SK-N-SH (cell line): ENCODE data around the gene ADRA1B.

ENCODE experiments used
- CTCF ChIP-seq: fragments of 200-600 bp; sonication (generic); IDR thresholded peaks from 2 replicates; pipeline ENCODE4 v1.6.1; 2017; ENCODE audit warnings: antibody characterized with exemption, mild to moderate bottlenecking, moderate library complexity
- EP300 ChIP-seq, 2 experiments: IDR thresholded peaks; 2 replicates each; pipeline versions ENCODE4 v1.4.0 to v1.6.1; 2012; ENCODE audit warnings: borderline replicate concordance in 1 of 2, low read depth in 1 of 2, low read length in 1 of 2
- JUND ChIP-seq: IDR thresholded peaks from 2 replicates; pipeline ENCODE4 v1.4.0; 2012
- POLR2AphosphoS5 ChIP-seq: IDR thresholded peaks from 2 replicates; pipeline ENCODE4 v1.6.1; 2012; ENCODE audit warnings: low read depth, low read length
- RAD21 ChIP-seq: IDR thresholded peaks from 2 replicates; pipeline ENCODE4 v1.6.1; 2012; ENCODE audit warnings: mild to moderate bottlenecking, low read length
- TF ChIP-seq, protein P1 (sequence below): IDR thresholded peaks from 2 replicates; pipeline ENCODE4 v1.4.0; 2012; ENCODE audit warnings: low read depth, borderline replicate concordance
- TF ChIP-seq, protein P2 (sequence below): IDR thresholded peaks from 2 replicates; pipeline ENCODE4 v1.4.0; 2012; ENCODE audit warnings: low read depth

DNA sequence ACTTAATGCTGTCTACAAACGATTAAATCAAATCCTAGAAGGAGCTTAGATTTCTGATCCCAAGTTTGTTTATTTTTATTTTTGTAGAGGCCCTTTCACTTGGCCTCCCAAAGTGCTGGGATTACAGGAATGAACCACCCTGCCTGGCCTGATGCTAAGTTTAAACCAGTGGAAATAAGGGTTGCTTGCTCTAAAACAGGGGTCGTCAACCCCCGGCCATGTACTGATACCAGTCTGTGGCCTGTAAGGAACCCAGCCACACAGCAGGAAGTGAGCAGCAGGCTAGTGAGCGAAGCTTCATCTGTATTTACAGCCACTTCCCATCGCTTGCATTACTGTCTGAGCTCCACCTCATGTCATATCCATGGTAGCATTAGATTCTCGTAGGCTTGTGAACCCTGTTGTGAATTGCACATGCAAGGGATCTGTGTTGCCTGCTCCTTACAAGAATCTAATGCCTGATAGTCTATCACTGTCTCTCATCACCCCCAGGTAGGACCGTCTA lies 104.0 kb downstream of the ADRA1B start:
- TF ChIP-seq CTCF, result no peak
- TF ChIP-seq, protein P1, sequence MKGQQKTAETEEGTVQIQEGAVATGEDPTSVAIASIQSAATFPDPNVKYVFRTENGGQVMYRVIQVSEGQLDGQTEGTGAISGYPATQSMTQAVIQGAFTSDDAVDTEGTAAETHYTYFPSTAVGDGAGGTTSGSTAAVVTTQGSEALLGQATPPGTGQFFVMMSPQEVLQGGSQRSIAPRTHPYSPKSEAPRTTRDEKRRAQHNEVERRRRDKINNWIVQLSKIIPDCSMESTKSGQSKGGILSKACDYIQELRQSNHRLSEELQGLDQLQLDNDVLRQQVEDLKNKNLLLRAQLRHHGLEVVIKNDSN, result no peak
- no peak for TF ChIP-seq EP300 (IDR thresholded peaks at IDR 0.05; ENCODE audit: borderline replicate concordance in 1 of 2, low read depth in 1 of 2, low read length in 1 of 2)
- no peak for TF ChIP-seq POLR2AphosphoS5
- TF ChIP-seq RAD21, result no peak
- TF ChIP-seq, protein P2, sequence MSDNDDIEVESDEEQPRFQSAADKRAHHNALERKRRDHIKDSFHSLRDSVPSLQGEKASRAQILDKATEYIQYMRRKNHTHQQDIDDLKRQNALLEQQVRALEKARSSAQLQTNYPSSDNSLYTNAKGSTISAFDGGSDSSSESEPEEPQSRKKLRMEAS, result no peak
- TF ChIP-seq JUND, result no peak
